Fibroblast of pulmonary artery (primary cell): ENCODE measurements around the gene WNT2.

Source experiments
- DNase-seq: peaks from one replicate; pipeline ENCODE4 v3.0.0-alpha.2; 2010; ENCODE audit warnings: low read depth
- H3K4me3 ChIP-seq: replicated peaks from 2 replicates; pipeline ENCODE4 v1.5.1; 2011; ENCODE audit warnings: low read depth, mild to moderate bottlenecking, control low read depth, low read length, moderate library complexity
- TF ChIP-seq, protein P1 (sequence below): IDR thresholded peaks from 2 replicates; pipeline ENCODE4 v1.5.1; 2011; ENCODE audit warnings: mild to moderate bottlenecking, control low read depth, low read length, inconsistent platforms; ENCODE audit errors: missing control alignments

WNT2 gene

GRCh38 chr7:117270371-117270770 is 52.5 kb downstream of the WNT2 start:
- DNase-seq: no peak
- TF ChIP-seq, protein P1, sequence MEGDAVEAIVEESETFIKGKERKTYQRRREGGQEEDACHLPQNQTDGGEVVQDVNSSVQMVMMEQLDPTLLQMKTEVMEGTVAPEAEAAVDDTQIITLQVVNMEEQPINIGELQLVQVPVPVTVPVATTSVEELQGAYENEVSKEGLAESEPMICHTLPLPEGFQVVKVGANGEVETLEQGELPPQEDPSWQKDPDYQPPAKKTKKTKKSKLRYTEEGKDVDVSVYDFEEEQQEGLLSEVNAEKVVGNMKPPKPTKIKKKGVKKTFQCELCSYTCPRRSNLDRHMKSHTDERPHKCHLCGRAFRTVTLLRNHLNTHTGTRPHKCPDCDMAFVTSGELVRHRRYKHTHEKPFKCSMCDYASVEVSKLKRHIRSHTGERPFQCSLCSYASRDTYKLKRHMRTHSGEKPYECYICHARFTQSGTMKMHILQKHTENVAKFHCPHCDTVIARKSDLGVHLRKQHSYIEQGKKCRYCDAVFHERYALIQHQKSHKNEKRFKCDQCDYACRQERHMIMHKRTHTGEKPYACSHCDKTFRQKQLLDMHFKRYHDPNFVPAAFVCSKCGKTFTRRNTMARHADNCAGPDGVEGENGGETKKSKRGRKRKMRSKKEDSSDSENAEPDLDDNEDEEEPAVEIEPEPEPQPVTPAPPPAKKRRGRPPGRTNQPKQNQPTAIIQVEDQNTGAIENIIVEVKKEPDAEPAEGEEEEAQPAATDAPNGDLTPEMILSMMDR: no peak
- H3K4me3 ChIP-seq: no peak overlapping the region

- TF ChIP-seq, protein P1: no peak
- DNase-seq: peak; percentile 74
- H3K4me3 ChIP-seq: no peak overlapping the region
Measured at GRCh38 chr7:117269886-117270285, 53.0 kb downstream of the WNT2 start.

GRCh38 chr7:117269417-117269816 is 53.4 kb downstream of the WNT2 start:
- peak; percentile 87 for DNase-seq
- no peak overlapping the region for H3K4me3 ChIP-seq
- TF ChIP-seq, protein P1: no peak

DNA sequence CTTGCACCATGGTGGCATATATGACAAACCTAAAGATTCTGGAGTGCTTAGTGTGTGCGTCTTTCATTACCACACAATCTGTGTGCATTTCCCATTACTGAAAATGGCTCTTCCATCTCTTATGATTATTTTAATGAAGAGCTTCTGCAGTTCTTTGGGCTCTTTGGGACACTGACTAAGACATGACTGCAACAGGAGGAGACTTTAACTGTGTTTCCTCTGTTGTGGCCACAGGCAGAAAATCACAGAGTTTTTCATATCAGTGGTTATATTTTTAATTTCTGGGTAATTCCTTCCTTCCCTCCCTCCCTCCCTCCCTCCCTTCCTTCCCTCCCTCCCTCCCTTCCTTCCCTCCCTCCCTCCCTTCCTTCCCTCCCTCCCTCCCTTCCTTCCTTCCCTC is 58.1 kb downstream of the WNT2 start:
- TF ChIP-seq, protein P1: no peak
- no peak for DNase-seq
- H3K4me3 ChIP-seq: no peak overlapping the region

DNA sequence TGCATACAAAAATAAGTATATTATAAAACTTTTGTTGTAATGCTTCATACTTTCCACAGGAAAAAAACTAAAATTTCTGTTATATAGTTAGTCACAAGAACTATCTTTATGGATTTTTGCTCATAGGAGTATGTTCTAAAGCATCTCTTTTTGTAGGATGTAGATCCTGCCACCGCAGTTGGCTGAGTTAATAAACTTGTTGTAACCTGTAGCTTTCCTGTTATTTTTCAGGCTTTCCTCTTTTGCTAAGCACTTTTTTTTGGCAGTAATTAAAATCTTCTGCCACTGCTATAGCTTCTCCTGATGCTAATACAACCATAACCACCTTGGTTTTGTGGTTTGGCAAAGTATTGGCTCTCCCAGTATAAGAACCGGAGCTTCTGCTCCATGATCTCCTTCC is 60.3 kb downstream of the WNT2 start:
- TF ChIP-seq, protein P1: no peak
- DNase-seq: no peak
- no peak overlapping the region for H3K4me3 ChIP-seq

DNA sequence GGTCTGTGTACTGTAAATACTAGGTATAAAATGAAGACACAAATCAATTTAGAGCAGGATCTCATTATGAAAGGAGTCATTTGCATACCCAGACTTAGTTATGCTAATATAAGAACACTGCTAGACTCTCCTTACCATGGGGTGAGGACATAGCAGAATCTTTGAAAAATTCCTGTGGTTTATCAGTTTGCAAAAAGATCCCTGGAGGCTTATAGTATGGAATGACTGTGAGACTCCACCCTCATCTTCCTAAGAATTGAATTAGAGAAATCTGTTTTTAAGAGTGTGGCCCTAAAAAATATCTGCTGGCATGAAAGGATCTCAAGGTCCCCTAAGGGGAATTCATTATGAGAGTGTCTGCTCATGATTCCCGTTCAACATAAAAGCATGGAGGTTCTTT is 63.2 kb downstream of the WNT2 start:
- TF ChIP-seq, protein P1: no peak
- no peak overlapping the region for H3K4me3 ChIP-seq
- DNase-seq: peak; percentile 24

- H3K4me3 ChIP-seq: no peak overlapping the region
- TF ChIP-seq, protein P1: no peak
- peak; percentile 55 for DNase-seq
Measured at GRCh38 chr7:117251687-117252086, 71.2 kb downstream of the WNT2 start.
